DMS114 treated with DMSO at 0.1 percent for 48 hours (cell line): ENCODE data around the gene OLIG3.
A peak's percentile ranks its signal among the peaks of the same experiment; 100 is the strongest.

ENCODE experiments used
- DNase-seq: peaks from one replicate; lab custom pipeline; 2025; ENCODE audit not compliant: unreplicated experiment; lab: John Stamatoyannopoulos, UW

OLIG3 gene

DNA sequence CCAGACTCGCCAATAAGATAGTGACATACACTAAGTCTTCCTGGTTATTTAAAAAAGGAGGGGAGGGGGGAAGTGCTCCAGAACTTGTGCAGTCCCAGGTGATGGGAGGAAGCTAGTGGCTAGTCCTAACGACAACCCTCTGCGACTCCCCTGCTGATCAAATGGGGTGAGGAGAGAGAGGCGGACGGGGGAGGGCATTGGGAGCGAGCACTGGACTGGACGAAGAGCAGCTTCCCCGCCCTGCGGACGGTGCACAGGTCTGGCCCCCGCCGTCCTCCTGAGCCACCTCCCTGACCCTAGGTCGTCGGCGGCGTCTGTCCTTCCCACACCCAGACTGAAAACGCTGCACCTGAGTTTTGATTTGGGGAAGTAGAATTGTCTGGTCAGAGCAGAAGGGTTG lies 2.2 kb upstream of the OLIG3 start:
- DNase-seq: no peak

- no peak for DNase-seq
These were observed 1.6 kb upstream of the OLIG3 start for GRCh38 chr6:137495703-137496336.

DNA sequence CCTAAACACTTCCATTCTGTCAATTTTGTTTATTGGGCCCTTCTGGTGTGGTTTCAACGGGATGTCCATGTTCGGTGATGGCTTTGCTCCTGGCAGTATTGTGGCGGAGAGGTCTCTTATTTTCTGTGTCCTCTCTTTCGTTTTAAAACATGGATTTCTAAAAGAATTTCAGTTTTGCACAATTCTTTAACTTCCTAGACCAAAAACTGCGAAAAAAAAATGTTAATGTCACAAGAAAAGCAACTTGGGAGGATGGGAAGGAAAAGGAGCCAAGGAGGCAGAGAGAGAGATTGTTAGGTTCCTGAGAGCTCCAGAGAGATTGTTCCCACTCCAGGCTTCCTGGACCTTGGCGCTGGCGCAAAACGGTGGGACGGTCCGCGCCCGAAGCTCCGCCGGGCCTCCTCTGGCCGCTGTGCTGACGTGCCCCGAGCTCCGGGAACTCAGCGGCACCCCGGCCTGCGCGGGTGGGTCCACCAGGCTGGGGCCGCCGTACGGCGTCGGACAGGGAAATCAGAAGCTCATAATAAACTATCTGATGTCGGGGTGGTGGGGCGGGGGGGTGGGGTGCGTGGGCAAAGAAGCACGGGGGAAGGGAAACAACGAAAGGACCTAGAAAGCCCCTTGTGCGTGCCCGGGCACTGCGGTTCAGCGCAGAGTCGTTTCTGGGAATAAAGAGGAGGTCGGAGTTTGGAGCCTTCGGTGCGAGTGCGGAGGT lies 951 bp upstream of the OLIG3 start:
- DNase-seq: peak; percentile 19

DNA sequence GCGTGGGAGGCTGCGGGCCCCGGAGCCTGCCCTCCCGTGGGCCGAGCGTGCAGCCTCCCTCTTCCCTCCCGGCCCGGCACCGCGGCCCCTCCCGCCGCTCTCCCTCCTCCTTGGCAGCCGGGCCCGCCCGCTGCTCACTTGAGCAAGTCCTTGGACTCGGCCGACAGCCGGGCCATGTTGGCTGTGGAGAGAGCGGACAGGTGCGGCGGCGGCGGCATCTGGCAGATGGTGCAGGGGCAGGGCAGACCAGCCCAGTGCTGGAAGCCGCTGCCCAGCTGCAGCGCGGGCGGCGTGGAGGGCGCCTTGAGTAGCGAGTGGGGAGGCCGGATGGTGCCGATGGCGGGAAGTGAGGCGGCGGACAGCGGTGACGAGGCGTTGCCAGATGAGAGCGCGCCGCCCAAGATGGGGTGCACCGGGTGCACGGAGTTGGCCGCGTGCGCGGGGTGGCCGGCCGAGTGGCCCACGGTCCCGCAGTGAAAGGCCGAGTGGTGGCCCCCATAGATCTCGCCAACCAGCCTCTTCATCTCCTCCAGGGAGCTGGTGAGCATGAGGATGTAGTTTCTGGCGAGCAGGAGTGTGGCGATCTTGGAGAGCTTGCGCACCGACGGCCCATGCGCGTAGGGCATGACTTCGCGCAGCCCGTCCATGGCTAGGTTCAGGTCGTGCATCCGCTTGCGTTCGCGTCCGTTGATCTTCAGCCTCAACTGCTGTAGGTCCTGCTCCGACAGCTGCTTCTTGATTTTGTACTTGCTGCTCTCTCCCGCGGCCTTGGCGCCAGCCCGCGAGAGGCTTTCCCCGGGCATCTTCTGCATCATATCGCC lies 766 bp downstream of the OLIG3 start:
- no peak for DNase-seq

DNA sequence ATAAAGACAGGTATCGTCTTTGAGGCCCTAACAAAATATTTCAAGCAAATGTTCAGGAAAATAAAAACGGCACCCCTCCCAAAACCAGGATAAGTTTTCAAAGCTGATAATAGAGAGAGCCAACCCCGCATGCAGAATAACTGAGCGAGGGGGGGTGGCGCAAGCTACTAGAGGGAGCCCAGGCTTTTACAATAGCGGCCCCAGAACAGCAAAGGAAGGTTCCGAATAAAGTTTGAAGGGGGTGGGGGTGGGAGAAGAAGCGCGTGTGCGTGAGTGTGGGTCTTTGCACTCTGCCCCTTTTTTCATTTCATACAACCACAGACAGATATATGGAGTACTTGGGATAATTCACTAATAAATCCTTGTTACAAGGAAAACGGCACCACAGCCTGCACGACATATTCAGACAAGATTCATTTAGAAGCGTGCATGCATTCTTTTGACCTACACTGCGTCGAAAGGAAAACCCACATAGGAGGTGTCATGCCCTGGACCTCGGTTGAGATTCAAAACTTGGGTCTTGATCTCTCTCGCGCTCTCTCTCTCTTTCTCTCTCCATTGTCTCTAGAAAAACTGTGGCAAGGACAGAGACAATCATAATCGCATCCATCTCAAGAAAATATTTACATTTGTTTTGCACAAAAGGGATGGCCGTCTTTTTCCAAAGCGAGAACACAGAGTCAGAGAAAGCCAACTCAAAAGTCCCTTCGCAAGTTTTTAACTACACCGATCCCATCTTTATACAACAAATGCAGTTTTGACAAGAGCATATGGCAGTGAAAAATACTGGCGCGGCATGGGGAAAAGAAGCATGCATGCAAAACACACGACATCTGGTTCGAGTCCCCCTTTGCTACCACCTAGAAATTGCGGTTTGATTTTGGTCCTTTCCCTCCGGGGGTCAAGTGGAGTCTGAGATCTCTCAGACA lies 1.6 kb downstream of the OLIG3 start:
- no peak for DNase-seq

- no peak for DNase-seq
These were observed 2.7 kb downstream of the OLIG3 start for GRCh38 chr6:137491478-137491877.

DNA sequence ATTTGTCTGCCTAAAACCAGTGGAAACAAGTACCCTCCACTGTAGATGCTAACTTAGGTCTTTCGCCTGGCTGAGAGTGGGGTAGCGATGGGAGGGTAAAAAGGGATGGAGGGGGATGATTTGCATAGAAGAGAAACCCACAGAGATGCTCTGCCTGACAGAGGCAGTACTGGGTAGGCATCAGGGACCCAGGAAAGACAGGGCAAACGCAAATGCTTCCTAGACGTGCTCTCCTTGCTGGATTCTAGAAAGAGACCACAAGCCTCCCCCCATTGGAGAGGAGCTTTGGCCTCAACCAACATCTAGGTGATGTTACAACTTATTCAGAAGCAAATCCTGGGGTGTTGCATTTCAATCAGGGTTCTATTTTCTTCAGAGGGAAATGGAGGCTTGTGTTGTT lies 3.2 kb downstream of the OLIG3 start:
- no peak for DNase-seq

DNA sequence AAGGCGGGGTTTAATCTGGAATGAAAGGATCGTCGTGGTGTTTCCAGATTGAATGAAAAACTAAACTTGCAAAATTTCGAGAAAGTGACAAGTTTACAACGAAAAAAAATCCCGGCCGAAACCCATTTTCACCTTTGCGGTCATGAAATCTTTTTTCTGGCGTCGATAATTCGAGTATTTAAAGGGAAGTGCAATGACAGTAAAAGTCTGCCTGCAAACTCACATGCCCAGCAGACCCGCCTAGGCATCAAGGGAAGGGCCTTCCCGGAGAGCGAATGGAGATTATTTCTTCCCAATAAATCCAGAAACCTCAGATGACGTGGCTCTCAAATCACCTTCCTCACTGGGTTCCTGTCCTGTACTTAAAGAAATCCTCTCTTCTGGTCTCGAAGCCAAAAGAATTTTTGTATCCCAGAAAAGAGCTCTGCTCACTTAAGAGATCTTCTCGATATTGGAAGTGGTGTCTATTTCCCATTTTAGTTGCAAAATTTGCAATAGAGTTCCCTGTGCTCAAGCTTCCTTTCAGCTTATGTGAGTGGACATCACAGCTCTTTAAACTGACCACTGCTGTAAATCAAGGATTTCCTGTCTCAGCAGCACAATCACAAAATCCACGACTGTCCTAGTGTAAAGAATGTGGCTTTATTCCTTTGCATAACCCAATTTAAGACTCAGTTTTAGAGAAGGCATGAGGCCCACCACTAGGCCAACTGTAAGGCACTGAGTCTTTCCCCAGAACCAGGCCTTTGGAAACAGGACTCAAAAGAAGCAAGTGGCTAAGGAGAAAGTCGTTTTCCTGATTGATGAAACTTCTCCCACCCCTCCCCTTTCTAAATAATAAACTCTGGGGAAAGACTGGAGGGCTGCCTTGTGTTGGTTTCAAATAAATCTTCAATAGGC lies 3.9 kb downstream of the OLIG3 start:
- DNase-seq: no peak

DNA sequence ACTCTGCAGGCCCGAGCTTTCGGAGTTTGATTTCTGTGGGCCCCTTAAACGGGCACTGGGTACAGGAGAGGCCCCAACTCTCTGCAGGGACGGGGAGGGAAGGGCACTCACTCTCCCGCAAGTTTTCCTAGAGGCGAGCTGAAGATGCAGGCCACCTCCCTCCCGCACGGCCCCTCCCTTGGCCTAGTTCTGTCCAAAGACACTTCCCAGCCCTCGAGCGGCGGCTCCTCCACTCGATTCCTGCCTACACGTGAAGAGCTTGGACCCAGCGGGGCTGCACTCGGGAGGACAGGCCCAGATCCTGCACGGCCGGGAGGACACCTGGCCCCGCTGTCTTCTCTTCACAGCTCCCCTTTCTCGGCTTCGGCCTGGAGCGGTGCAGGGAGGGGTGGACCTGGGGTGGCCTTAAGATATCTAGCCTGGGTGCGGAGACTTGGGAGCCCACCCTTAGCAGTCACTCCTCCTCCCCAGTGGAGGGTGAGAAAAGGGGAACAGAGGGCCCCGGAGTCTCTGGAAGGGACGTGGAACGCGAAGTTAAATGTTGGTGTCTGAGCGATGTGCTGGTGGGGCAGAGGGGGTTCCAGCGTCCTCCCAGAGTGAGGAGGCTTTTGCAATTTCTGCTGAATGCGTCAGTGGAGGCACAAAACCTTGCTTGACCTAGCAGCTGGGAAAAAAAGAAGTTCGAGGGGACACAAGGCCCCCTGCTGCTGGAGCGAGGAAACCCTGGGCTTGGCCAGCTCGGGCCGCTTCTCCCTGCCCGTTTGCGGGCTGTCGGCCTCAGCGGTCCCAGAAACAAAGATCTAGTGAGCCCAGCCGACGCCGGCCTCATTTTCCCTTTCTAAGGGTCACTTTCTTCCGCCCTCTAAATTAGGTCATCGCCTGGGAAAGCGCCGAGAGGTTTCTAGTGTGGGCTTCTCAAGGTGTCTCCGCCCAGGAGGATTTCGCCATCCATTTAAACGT lies 4.9 kb downstream of the OLIG3 start:
- no peak for DNase-seq

DNA sequence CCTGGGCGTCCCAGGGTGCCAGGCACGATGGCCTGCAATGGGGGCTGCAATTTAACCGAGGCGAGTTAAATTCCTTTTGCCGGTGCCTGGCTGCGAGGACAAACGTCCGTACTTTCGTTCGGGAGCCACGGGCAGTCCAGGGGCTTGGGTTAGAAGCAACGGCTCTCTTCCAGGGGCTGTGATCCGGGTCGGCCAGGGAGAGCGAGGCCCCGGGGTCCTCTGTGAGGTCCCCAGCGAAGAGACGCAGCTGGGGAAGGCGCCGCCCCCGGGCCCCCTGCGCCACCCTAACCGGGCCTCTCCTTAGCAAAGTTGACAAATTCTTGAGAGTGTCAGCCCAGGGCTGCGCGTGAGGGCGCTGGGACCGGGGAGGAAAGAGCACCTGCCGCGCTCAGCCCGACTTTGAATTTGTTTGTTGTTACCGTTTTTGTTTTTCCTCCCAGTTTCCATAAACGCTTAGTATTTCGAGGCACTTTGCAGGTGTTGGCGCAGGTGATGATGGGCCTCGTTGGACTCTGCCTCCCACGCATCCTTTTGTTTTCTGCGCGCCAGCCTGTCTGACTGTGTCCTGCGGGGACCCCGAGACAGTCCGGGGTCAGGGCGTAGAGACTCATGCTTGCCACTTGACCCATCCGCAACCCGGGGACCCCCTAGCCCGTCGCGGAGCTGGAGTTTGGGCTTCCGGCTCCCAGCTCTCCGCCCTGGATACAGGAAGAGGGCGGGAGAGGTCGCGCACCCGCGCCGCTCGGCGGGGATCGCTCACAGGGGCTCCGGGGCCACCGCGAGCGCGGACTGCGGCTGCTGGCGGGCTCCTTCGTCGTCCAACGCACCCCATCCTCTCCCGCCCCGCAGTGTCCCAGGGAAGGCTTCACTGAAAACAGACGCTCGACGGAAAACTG lies 5.8 kb downstream of the OLIG3 start:
- no peak for DNase-seq

DNA sequence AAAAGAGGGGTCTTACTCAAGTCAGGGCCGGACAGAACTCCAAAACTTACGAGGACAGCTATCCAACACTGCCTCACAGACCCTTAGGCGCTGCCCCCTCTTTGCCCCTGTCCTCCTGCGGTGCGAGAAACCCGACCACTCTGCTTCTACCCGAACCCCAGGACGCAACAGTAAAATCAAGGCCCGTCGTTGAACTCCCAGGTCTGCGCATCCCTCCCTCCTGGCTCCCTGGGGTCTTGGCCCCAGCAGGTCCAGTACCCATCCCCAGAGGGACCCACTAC lies 6.4 kb downstream of the OLIG3 start:
- DNase-seq: no peak

DNA sequence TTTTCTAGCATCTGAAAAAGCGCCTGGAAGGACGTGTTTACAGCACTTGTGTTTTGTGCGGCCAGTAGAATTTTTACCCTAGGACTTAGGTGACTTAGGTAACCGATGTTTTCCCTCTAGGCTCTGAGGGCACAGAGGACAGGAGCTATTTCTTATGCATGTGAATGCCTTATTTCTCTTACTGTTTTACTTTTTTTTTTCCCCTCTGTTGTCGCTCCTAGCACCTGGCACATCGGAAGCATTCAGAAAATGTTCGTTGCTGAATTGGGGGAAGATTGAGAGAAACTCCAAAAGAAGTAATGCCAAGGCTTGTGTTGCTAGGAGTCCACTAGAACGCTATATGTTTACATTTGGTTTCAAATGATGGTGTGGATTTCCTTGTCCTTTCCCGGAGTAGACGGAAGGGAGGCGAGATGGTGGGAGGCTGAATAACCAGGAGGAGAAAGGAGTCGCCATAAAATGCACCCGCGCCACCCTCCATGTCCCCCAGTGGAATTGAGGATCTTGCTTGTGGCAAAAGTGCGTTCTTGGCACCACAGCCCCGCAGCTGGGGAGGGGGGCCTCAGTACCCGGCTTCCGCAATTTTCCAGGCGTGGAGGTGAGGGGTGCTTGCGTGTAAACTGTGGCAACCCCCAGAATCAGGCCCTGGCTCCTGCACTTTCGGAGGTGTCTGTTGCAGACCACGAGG lies 6.9 kb downstream of the OLIG3 start:
- no peak for DNase-seq

DNA sequence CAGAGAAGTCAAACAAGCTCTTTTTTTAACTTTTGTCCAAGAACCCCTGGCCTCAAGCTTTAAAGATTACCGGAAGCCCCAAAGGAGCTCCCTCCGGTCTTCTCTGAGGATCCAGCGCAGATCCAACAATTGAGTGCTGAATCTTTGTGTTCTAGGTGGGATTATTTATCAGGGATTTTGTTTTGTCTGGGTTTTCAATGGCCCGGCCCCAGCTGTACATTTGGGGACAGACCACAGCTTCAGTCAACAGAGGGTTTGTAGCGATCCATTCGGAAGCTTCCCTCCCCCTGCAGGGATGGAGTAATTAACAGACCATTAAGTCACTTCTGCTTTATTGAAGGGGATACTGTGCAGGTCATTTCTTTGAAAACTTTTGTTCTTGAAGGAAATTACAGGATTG lies 7.8 kb downstream of the OLIG3 start:
- DNase-seq: no peak

- no peak for DNase-seq
These were observed 13.8 kb downstream of the OLIG3 start for GRCh38 chr6:137480431-137480830.

DNA sequence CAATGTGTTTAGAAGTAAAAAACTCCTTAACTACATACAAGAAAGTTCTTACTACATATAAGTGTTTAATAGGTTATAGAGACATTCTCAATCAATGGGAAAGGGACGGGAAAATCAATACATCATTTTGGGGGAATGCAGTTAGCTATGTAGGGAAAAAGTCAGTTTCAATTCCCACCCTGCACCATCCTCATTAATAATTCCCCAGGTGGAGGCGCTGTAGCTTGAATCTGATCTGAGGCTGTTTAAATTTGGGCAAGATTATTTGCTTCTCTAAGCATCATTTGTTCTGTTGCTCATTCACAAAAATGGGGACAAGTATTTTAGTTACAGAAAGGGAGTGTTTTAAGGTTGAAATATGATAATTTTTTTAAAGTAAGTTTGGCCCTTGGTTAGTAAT lies 19.1 kb downstream of the OLIG3 start:
- no peak for DNase-seq

DNA sequence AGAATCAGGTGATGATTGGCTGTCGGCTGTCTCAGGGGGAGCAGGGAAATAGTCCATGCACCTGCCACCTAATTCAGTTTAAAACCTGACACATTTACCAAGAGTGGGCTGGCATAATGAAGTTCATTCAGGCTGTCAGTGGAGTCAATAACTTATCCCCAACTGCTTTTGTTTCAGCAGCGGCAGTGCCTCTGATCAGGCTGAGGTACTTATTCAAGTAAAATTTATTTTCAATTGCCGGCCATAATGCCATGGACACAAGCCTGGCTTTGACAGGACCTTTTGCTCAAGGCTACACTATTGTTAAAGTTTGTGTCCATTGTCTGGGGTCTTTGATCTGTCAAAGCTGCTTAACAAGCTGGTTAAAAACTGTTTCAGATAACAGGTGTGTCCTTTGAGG lies 20.6 kb downstream of the OLIG3 start:
- no peak for DNase-seq

DNA sequence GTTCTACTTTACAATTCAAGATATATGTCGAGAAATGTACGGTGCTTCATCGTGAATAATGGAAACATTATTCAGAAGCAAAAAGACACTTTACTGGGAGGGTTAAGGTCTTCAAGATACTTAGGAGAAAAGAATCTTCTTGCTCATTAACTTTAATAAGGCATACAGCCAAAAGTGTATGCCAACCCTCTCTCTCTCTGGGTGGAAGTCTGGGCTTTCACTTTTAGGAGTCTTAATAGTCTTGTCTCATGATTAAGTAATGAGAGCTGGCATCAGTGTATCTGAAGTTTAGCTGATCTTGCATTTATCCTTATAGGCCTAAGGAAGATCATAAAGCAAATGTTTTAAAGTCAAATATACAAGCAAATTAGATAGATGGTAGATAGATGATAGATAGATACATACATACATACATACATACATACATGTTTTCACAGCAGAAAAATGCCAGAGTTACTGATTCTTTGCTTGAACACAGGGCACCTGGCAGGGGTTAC lies 21.5 kb downstream of the OLIG3 start:
- DNase-seq: no peak
